Keratinocyte (primary cell): ENCODE results near the gene GPR3. TPM values are rescaled to one million over a fixed set of nuclear protein-coding genes. Genes with fewer than 3 reads are reported as not detected.

Experiments used
- DNase-seq: peaks from one replicate; pipeline ENCODE4 v3.0.0-alpha.2; 2011; ENCODE audit warnings: low read depth, missing footprints, low spot score
- FAIRE-seq: peaks from 2 replicates; lab custom pipeline; 2011; peaks lifted over from hg19 to GRCh38; lab: Jason Lieb, UNC
- H2AFZ ChIP-seq: 2 replicates; pipeline ENCODE4 v1.6.0; 2012; ENCODE audit warnings: low read length, control low read depth, inconsistent platforms; ENCODE audit not compliant: control insufficient read depth
- H3K27ac ChIP-seq: 2 replicates; pipeline ENCODE4 v1.5.1; 2011; ENCODE audit warnings: low read length; ENCODE audit not compliant: control insufficient read depth, insufficient read depth
- H3K27me3 ChIP-seq: 3 replicates; pipeline ENCODE4 v1.6.0; 2011; ENCODE audit warnings: low read length; ENCODE audit not compliant: control insufficient read depth, insufficient read depth; ENCODE audit errors: extremely low read depth
- H3K36me3 ChIP-seq, 2 experiments: 2 replicates in 1 of 2; 3 replicates in 1 of 2; pipeline ENCODE4 v1.5.1; 2011; ENCODE audit warnings: low read length in 2 of 2, mild to moderate bottlenecking in 1 of 2; ENCODE audit not compliant: control insufficient read depth in 2 of 2, insufficient read depth in 2 of 2; ENCODE audit errors: extremely low read depth in 1 of 2
- H3K4me1 ChIP-seq: 3 replicates; pipeline ENCODE4 v1.5.1; 2011; ENCODE audit warnings: low read length; ENCODE audit not compliant: control insufficient read depth, insufficient read depth; ENCODE audit errors: extremely low read depth
- H3K4me2 ChIP-seq: 3 replicates; pipeline ENCODE4 v1.6.0; 2011; ENCODE audit warnings: low read depth, low read length; ENCODE audit not compliant: control insufficient read depth, insufficient read depth; ENCODE audit errors: extremely low read depth
- H3K4me3 ChIP-seq, 3 experiments: fragments of 200-600 bp in 1 of 3; sonication (generic) in 1 of 3; 2 replicates in 2 of 3; 3 replicates in 1 of 3; pipeline ENCODE4 v1.5.1; 2011 to 2016; ENCODE audit warnings: low read length in 3 of 3, mild to moderate bottlenecking in 3 of 3, control low read depth in 2 of 3, inconsistent platforms in 1 of 3, low read depth in 1 of 3, mixed read lengths in 1 of 3, mixed run types in 1 of 3, moderate library complexity in 1 of 3; ENCODE audit not compliant: control insufficient read depth in 2 of 3, insufficient read depth in 2 of 3; ENCODE audit errors: extremely low read depth in 1 of 3
- H3K79me2 ChIP-seq: 2 replicates; pipeline ENCODE4 v1.6.0; 2012; ENCODE audit warnings: low read length; ENCODE audit not compliant: control insufficient read depth, insufficient read depth
- H3K9ac ChIP-seq: 3 replicates; pipeline ENCODE4 v1.6.0; 2011; ENCODE audit warnings: low read length; ENCODE audit not compliant: control insufficient read depth, insufficient read depth; ENCODE audit errors: extremely low read depth
- H3K9me1 ChIP-seq: 3 replicates; pipeline ENCODE4 v1.6.0; 2011; ENCODE audit warnings: low read length; ENCODE audit not compliant: control insufficient read depth, insufficient read depth; ENCODE audit errors: extremely low read depth
- H3K9me3 ChIP-seq: 2 replicates; pipeline ENCODE4 v1.5.1; 2012; ENCODE audit warnings: low read depth, low read length; ENCODE audit not compliant: control insufficient read depth
- H4K20me1 ChIP-seq: 3 replicates; pipeline ENCODE4 v1.6.0; 2011; ENCODE audit warnings: low read length; ENCODE audit not compliant: control insufficient read depth, insufficient read depth; ENCODE audit errors: extremely low read depth
- CTCF ChIP-seq, 3 experiments: IDR thresholded peaks in 1 of 3; conservative IDR thresholded peaks in 1 of 3; optimal IDR thresholded peaks in 1 of 3; 2 replicates in 2 of 3; 3 replicates in 1 of 3; pipeline versions ENCODE3 to v1.5.1; 2011; ENCODE audit warnings: low read length in 3 of 3, mild to moderate bottlenecking in 3 of 3, moderate library complexity in 2 of 3, control low read depth in 1 of 3, inconsistent platforms in 1 of 3; ENCODE audit not compliant: insufficient read depth in 2 of 3; ENCODE audit errors: extremely low read depth in 1 of 3
- EZH2 ChIP-seq: IDR thresholded peaks from one replicate; pipeline ENCODE4 v1.6.1; 2012; ENCODE audit warnings: inconsistent platforms, mild to moderate bottlenecking, low read length, moderate library complexity
- dilution Hi-C: fragments of 300-500 bp; cut with MboI; formaldehyde crosslinking; loops from one replicate; pipeline ENCODE4 v1.7.0; 2020; ENCODE audit warnings: low sequenced_read_pairs; ENCODE audit not compliant: extremely low pct_ligation_motif_present
- polyA plus RNA-seq, 5 experiments: library from polyadenylated mRNA; depleted of rRNA in 3 of 5; stranded (reverse) in 3 of 5; stranded (forward) in 1 of 5; unstranded in 1 of 5; fragments of >200 nt; gene quantifications; 1 replicate in 1 of 5; 2 replicates in 3 of 5; 3 replicates in 1 of 5; pipeline versions ENCODE4 v1.2.1 to v1.2.3, GENCODE V29; 2011 to 2012; ENCODE audit warnings: missing spikeins in 2 of 5, low read depth in 1 of 5, low replicate concordance in 1 of 5

GPR3 gene
- polyA plus RNA-seq, 1 donor (not counting 4 experiments of a cell fraction or from before 2014, with no cell fraction given) = 1.4 TPM

DNA sequence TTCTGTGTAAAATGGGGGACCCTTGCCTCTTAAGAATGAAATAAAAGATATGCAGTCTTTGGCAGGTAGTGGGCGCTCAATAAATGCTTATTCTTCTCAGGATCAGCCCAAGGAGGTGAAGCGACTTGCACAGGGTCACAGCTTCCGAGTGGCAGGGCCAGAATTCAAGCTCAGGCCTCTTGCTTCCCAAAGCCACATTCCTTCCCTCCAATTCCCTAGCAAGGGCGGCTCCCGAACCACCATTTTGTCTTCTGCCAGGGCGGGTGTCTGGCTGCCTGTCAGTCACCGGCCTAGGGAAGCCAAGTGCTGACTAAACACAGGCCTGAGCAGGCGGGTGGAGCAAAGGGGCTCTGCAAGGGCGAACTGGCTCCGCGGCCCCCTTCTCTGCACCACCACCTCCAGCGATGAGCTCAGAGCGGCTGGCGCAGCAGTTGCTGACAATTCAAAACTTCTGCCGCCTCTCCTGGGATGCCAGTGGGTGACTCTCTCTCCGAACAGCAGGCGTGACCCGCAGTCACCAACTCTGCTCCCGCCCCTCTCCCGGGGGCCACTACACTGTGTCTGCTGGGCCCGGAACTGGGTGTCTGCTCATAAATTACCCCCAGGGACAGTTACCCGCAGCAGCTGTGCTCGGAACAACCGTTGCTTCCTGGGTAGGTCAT lies 10.8 kb downstream of the GPR3 start:
- dilution Hi-C loops = loop anchor here (25.0 kb wide), 1 partner anchor 184 kb away; no protein-coding TSS in a partner anchor
- TF ChIP-seq CTCF (optimal IDR thresholded peaks at IDR 0.05 in 1 of 3, IDR thresholded peaks at IDR 0.05 in 1 of 3, conservative IDR thresholded peaks at IDR 0.05 in 1 of 3; ENCODE audit: extremely low read depth in 1 of 3, insufficient read depth in 2 of 3, low read length in 3 of 3) = peak; percentile 18 to 37 (median 30)
- no peak for TF ChIP-seq EZH2
- Histone ChIP-seq H3K27me3 (no peaks in the 10 kb centered on the region), H3K4me3 (peak overlapping the region in 1 of 3 experiments; percentile 38), H3K9me1 (no peaks in the 10 kb centered on the region), H4K20me1 (no peaks in the 10 kb centered on the region), H2AFZ (peak overlapping the region; percentile 23), H3K27ac (peak overlapping the region; percentile 30), H3K36me3 (peaks cover 4 to 18% of the 10 kb centered on the region in 2 experiments), H3K79me2 (no peaks in the 10 kb centered on the region), H3K9ac (peak overlapping the region; percentile 22), H3K9me3 (no peaks in the 10 kb centered on the region), H3K4me1 (peaks cover 42% of the 10 kb centered on the region), H3K4me2 (peak overlapping the region; percentile 56)
- peak; percentile 20 for FAIRE-seq
- DNase-seq = no peak

DNA sequence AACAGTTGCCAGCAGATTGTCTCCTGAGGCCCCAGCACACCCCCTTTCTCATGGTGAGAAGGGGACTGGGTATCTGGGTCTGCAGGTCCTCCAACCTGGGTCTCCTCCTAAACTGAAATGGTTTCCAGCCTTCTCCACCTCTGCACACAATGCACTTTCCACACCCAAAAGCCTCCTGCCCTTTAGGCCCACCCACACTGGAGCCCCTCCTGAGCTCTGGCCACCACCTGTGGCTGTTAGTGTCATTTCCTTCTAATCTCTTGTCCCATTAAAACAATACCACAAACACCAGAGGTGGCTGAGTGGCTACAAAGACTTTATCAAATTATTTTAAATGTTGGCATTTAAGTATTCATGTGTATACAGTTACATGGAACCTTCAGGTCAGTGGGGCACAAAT lies 11.5 kb downstream of the GPR3 start:
- peaks cover 42% of the 10 kb centered on the region for H3K4me1 ChIP-seq
- DNase-seq (no peak), FAIRE-seq (no peak)
- H3K9me1 ChIP-seq = no peaks in the 10 kb centered on the region
- dilution Hi-C loops = loop anchor here (25.0 kb wide), 1 partner anchor 183 kb away; no protein-coding TSS in a partner anchor
- no peaks in the 10 kb centered on the region for H3K27me3 ChIP-seq
- H3K9me3 ChIP-seq = no peaks in the 10 kb centered on the region
- no peak overlapping the region for H2AFZ ChIP-seq
- H3K27ac ChIP-seq = no peak overlapping the region
- no peaks in the 10 kb centered on the region for H4K20me1 ChIP-seq
- peak overlapping the region; percentile 56 for H3K4me2 ChIP-seq
- peaks cover 6 to 21% of the 10 kb centered on the region in 2 experiments for H3K36me3 ChIP-seq
- TF ChIP-seq EZH2 (no peak), CTCF (optimal IDR thresholded peaks at IDR 0.05 in 1 of 3, IDR thresholded peaks at IDR 0.05 in 1 of 3, conservative IDR thresholded peaks at IDR 0.05 in 1 of 3; ENCODE audit: extremely low read depth in 1 of 3, insufficient read depth in 2 of 3, low read length in 3 of 3) (no peak)
- no peak overlapping the region for H3K4me3 ChIP-seq
- H3K9ac ChIP-seq = peak overlapping the region; percentile 22
- H3K79me2 ChIP-seq = no peaks in the 10 kb centered on the region
